H4 (cell line): ENCODE measurements around the gene CCDC85A. TPM values are rescaled to one million over a fixed set of nuclear protein-coding genes. Genes with fewer than 3 reads are reported as not detected.
A peak's percentile ranks its signal among the peaks of the same experiment; 100 is the strongest.

ENCODE experiments used
- DNase-seq: peaks from one replicate; pipeline ENCODE4 v3.0.0-alpha.2; 2015; ENCODE audit warnings: low spot score
- total RNA-seq: library from RNA; depleted of rRNA; stranded (reverse); fragments of >200 nt; shearing (Covaris generic); gene quantifications from 2 replicates; pipeline ENCODE4 v1.2.3, GENCODE V29; 2014

Gene CCDC85A
- total RNA-seq, 1 experiment from 2014 or later, result 0.14 TPM

- no peak for DNase-seq
Measured at GRCh38 chr2:56192664-56193305, 9.0 kb downstream of the CCDC85A start.

DNA sequence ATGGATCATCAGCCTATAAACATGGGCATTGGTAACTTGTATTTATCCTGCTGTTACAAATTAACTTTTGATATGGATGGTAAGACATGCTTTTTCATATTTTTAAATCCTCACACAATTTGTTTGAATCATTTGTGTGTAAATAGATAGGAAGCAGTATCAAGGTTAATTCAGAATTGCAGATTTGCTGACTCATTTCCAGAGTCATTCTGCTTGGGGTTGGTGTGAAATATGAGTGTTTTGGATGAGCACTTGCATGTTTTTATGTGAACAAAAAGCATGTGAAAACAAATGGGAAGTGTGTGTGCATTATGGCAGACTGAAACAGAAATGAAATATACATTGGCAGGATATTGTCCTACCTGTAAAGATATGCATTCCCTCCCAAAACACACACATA is 11.8 kb downstream of the CCDC85A start:
- no peak for DNase-seq

DNA sequence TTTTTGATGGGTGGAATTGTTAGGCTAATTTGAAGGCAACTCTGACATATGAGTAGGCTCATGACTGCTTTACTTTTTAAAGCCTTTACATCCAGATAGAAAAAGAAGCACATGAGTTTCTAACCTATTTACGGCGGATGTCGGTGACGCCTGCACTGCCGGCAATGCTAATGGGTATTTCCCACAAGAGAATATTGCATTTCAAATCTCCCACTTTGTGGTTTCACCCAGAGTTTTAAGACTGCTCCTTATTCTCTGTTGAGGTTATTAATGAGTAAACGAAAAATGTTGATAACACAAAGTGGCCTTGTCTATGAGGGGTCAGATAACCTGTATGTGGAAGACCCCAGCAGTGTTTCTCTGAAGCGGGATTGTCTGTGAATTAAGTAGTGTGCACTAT is 14.0 kb downstream of the CCDC85A start:
- DNase-seq, result no peak

- no peak for DNase-seq
Measured at GRCh38 chr2:56198936-56199335, 15.1 kb downstream of the CCDC85A start.

DNA sequence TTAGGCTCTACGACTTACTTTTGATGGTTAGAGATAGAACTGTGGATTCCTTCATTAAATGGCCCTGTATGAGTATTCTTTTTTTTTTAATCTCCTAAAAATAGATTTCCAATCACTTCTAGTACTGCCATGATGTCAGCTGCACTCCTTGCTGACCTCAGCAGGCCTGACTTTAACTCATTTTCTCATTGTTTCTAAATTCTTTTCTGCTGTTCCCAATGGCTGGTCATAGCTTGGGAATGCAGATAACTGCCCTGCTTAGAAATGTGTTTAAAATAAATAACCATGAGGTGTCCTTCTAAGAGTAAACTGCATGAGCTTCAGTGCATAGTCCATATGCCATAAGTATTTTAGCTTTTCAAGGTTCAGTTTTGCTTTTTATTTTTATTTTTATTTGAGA is 15.7 kb downstream of the CCDC85A start:
- peak; percentile 12 for DNase-seq

DNA sequence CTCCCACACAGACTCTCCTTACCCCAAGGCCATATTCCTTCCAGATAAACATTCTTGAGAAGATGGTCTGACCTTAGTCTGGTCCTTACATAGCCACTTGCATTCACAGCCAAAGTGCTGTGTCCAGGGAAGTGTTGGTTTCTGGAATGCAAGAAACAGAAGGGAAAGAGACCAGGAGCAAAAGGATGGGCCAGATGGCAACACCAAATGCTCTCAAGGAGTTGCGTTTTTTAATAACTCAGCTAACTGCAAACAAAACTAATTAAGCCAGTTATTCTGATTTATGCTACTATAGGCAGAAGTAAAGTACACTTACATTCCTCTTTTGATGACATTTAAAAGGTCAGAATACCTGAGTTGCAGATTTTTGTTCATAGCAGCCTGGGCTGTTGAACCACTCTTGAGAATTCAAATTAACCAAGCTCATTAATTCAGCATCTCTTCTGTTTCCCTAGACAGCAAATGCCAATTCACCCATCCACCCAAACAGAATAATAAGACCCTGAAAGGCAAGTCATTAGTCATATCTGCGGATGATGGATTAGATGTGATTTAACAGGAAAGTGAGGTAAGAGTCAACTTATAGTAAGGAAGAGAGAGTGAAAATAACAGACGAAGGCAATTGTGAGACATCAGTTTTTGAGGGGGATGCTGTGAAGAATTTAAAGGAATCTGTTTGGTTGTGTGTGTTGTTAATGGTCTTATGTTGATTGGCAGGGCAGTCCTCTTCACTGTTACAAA is 18.8 kb downstream of the CCDC85A start:
- DNase-seq, result no peak

DNA sequence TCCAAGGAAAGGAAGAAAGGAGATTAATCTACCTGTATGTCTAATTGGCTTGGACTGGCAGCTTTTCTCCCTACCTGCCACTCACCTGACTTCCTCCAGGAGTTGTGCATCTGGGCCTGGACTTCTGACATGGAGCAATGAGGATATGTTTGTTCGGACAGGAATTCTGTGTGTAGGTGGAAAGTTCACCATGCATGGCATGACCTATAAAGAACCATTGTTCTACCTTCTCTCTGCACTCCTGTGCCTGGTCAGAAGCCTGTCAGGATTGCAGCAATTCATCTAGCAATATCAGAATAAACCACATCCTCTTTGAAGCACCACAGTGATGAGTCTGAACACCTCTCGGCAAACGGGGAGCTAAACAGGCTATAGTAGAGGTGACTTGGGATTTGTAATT is 20.8 kb downstream of the CCDC85A start:
- DNase-seq, result no peak

- no peak for DNase-seq
Measured at GRCh38 chr2:56206250-56206649, 22.5 kb downstream of the CCDC85A start.

DNA sequence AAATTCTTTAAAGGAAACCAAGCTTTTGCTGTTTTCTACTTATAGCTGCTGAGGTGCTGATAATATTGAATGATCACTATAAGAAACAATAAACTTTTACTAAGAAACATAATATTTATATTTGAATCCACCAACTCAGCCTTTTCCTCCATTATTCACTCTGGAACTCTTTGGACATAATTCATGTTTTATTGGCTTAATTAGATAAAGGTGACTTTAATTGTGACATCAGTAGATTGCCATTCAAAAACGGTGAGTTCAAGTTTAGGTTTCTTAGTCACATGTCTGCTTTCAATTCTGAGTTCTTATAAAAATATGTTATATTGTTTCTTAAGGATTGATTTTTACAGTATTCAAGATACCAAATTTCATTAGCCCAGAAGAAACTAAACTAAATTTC is 24.0 kb downstream of the CCDC85A start:
- no peak for DNase-seq

DNA sequence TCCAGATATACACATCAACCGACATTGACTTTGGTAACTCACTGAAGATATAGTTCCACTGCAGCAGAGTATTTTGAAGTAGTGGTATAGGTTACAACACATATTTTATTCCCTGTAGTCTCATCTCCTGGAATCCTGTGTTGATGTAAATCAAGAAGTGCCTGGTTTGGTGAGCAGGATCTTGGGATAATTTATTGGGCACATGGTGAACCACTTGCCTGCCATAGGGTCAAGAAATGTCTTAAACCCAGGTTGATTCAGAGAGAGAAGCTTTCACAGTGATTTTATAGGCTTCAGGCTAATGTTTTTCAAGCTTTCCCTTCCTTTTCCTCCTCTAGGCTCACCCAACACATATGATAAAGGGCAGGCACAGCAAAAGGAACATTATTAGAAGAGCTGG is 24.6 kb downstream of the CCDC85A start:
- no peak for DNase-seq

DNA sequence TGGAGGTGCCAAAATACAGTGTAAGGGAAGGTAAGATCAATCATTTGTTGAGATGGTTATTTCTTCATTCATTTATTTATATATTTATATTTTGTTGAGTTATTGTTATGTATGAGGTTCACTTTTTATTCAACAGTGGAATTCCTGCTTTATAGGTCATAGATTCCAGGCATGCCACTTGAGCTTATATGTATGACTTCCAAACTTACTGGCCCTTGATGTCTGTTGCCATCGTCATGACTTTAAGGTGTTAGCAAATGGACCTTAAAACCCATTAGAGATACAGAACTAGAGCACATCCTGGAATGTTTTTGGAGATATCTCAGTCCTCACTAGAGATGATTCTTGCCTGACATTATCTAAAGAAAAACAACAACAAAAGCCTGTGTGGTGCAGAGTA is 25.9 kb downstream of the CCDC85A start:
- no peak for DNase-seq

- DNase-seq, result no peak
Measured at GRCh38 chr2:56210291-56210690, 26.5 kb downstream of the CCDC85A start.

DNA sequence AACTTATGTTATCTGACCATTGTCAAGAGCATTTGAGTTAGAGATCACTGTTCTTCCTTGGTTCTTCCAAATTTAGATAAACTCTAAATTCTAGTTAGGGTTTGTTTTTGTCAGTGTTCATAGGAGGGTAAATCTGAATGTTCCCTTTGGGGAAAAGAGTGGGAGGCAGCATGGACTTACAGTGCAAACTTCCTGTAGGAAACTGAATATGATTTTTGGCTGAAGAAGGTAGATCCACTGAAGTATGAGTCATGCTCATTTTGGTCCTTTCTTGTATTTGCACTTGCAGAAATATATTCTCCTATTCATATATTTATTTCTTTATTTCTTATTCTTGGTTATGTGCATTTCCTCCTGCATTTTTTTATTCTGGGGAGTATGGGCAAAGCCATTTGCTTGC is 27.3 kb downstream of the CCDC85A start:
- DNase-seq, result no peak

DNA sequence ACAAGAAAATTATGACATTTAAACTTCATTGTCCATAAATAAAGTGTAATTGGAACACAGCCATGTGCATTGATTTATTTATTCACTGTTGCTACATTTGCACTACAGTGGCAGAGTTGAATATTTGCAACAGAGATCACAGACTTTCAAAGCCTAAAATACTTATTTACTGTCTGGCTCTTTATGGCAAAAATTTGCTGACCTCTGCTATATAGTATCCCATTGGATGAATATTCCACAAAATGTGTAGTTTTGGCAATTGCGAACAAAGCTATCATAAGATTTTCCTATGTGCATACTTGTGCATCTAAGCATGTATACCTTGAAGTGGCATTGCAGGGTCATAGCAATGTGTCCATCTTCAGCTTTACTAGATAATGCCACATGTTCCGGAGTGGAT is 32.1 kb downstream of the CCDC85A start:
- no peak for DNase-seq

DNA sequence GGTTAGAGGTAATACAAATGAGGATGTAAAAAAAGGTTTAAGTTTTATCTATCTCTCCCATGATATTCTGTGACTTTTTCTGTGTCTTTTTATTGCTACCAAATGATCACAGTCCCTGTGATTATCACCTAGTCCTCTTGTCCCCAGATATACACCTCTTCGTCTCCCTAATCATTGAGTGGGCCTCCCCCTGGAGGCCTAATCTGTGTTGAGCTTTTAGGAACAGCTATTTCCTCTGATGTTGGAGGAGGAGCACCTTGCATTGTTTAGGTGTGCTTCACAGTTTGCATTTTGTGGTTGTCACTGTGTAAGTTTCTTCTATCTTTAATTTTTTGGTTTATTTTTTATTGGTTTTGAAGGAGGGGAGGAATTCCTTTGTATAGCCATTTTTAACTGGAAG is 33.3 kb downstream of the CCDC85A start:
- no peak for DNase-seq

- no peak for DNase-seq
Measured at GRCh38 chr2:56222481-56222880, 38.7 kb downstream of the CCDC85A start.

GRCh38 chr2:56224316-56224715 is 40.5 kb downstream of the CCDC85A start:
- DNase-seq, result no peak

GRCh38 chr2:56227811-56228210 is 44.0 kb downstream of the CCDC85A start:
- no peak for DNase-seq

DNA sequence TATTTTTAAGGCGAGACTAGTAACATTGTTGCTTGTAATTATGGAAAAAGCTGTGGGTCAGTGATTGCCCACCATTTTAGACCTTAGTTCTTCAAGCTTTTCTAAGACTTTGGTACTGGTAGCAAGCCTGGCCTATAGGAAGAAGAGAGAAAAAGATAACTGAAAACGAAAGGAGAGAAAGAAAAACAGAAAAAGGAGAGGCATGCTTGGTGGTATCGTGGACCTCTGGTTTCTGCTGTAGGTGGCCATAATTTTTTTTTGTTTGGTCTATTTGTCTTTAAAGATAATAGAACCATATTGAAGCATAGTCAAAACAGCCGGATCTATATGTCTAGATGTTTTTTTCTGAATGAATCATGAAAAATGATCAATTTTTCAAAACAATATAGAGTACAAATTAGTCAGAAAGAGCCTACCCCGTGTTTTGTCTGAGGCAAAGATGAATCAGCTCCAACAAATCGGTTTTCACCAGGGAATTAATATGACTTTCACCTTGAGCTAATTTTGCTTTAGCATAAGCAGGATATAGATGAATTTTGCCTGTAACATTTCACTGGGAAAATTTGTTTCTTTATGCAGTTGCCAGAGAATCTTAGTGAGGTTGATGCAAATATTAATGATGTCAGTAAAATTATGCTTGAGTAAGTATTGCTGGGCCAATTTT is 45.7 kb downstream of the CCDC85A start:
- DNase-seq, result no peak

DNA sequence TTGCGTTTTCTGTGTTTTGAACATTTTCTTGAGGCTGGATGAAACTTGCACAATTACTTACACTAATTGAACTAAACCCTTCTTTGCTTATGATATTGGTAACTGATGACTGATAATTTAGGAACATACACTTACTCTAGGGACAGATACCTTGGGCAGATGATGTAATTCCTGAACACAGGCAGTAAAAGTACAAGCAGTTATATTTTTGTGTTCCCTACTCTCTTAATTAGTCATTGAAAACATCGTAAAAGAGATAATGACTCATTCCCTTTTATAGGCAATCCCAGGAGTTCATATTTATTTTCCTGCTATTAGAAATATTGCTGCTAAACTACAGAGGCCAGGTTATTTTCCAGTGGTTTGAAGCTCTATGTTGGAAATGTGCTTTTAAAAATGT is 46.4 kb downstream of the CCDC85A start:
- DNase-seq, result no peak

DNA sequence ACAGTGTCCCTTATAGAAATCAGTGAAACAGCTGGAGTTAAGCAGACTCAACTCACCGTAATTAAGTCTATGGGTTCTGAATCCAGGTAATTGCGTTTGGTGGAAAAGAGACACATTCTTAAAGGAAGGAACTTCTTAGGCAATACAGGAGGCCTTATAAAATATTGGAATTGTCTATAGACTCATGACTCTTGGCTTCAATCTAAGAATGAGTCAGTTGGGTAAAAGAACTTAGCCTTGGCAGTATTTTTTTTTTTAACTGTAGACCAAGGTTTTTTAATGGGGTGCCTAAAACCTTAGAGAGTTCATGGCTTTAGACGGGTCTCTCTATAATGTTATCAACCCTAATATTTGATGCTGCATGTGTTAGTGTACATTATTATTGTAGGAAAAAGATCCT is 47.6 kb downstream of the CCDC85A start:
- DNase-seq, result no peak

DNA sequence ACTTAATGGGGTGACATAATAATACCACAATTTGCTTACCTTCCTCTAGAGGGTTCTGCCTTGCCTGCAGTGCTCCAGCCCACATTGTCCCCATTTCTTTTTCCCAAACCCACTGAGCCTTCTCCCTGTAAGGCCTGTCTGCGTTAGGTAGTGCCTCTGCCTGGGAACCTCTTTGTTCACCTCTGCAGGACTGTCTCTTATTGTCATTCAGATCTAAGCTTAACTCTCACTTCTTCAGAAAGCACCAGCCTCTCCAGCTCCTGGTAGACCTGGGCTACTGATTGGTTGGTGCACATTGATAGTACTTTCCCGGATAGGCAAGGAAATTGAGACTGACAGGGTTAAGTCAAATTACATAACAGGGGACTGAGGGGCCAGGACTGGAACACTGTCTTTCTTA is 49.1 kb downstream of the CCDC85A start:
- DNase-seq, result no peak

DNA sequence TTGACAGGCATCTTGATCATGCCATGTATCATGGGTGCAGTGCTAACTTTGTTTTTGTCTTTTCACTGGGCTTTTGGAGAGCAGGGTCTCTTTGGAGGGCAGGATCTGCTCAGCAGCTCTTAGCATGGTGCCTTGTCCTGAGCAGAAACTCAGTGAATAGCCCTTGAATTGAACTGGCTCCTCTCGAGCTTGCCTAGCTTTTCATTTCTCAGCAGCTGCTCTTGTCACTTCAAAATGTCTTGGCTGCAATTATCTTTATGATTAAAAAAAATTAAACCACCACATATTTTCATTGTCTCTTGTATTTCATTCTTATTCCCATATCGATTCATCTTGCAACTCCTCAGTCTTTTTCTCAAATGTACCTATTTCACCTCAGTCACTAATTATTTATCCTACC is 50.5 kb downstream of the CCDC85A start:
- no peak for DNase-seq
